NCI-H1436 (cell line): Measurements from ENCODE around the gene STAM2.
"Not testable (repeated sequence)": the region's sequence is repeated elsewhere in the genome, so short reads cannot be mapped to it uniquely, and the experiment has no call there.

Source experiments
- DNase-seq: peaks from one replicate; lab custom pipeline; 2025; lab: John Stamatoyannopoulos, UW

Gene STAM2

GRCh38 chr2:152172201-152172785 is 3.3 kb downstream of the STAM2 start:
- DNase-seq = not testable (repeated sequence)

GRCh38 chr2:152171718-152172117 is 3.8 kb downstream of the STAM2 start:
- DNase-seq = no peak

GRCh38 chr2:152169158-152169557 is 6.4 kb downstream of the STAM2 start:
- DNase-seq = not testable (repeated sequence)

GRCh38 chr2:152167470-152167869 is 8.1 kb downstream of the STAM2 start:
- DNase-seq = not testable (repeated sequence)

GRCh38 chr2:152167065-152167464 is 8.5 kb downstream of the STAM2 start:
- DNase-seq = no peak

GRCh38 chr2:152166633-152167032 is 8.9 kb downstream of the STAM2 start:
- DNase-seq = no peak

GRCh38 chr2:152165780-152166179 is 9.8 kb downstream of the STAM2 start:
- DNase-seq = no peak

GRCh38 chr2:152165306-152165705 is 10.3 kb downstream of the STAM2 start:
- DNase-seq = no peak

- not testable (repeated sequence) for DNase-seq
These were observed 11.9 kb downstream of the STAM2 start for GRCh38 chr2:152163669-152164068.

GRCh38 chr2:152162141-152162540 is 13.4 kb downstream of the STAM2 start:
- no peak for DNase-seq

- no peak for DNase-seq
These were observed 14.0 kb downstream of the STAM2 start for GRCh38 chr2:152161598-152161997.

GRCh38 chr2:152160378-152160777 is 15.2 kb downstream of the STAM2 start:
- not testable (repeated sequence) for DNase-seq

- no peak for DNase-seq
These were observed 18.3 kb downstream of the STAM2 start for GRCh38 chr2:152157253-152157652.

GRCh38 chr2:152155209-152155608 is 20.4 kb downstream of the STAM2 start:
- no peak for DNase-seq

GRCh38 chr2:152154462-152154861 is 21.1 kb downstream of the STAM2 start:
- DNase-seq = no peak

GRCh38 chr2:152134488-152135280 is 40.9 kb downstream of the STAM2 start:
- no peak for DNase-seq

GRCh38 chr2:152132306-152132705 is 43.3 kb downstream of the STAM2 start:
- DNase-seq = no peak

- DNase-seq = no peak
These were observed 47.9 kb downstream of the STAM2 start for GRCh38 chr2:152127628-152128027.

GRCh38 chr2:152126664-152127063 is 48.9 kb downstream of the STAM2 start:
- no peak for DNase-seq

GRCh38 chr2:152122161-152122560 is 53.4 kb downstream of the STAM2 start:
- DNase-seq = no peak

- DNase-seq = no peak
These were observed 55.1 kb downstream of the STAM2 start for GRCh38 chr2:152120430-152120829.

GRCh38 chr2:152115952-152116351 is 59.6 kb downstream of the STAM2 start:
- DNase-seq = no peak

GRCh38 chr2:152114366-152114765 is 61.2 kb downstream of the STAM2 start:
- no peak for DNase-seq

GRCh38 chr2:152107140-152107539 is 68.4 kb downstream of the STAM2 start:
- not testable (repeated sequence) for DNase-seq
